Hematopoietic multipotent progenitor cell treated with erythropoietin and hydrocortisone succinate and interleukin-3 and kit ligand, for 15 days (in vitro differentiated cells): ENCODE results near the gene HOXC13.

ENCODE experiments used
- DNase-seq: peaks from one replicate; pipeline ENCODE4 v3.0.0-alpha.2; 2015; ENCODE audit warnings: low spot score

The HOXC13 gene

DNA sequence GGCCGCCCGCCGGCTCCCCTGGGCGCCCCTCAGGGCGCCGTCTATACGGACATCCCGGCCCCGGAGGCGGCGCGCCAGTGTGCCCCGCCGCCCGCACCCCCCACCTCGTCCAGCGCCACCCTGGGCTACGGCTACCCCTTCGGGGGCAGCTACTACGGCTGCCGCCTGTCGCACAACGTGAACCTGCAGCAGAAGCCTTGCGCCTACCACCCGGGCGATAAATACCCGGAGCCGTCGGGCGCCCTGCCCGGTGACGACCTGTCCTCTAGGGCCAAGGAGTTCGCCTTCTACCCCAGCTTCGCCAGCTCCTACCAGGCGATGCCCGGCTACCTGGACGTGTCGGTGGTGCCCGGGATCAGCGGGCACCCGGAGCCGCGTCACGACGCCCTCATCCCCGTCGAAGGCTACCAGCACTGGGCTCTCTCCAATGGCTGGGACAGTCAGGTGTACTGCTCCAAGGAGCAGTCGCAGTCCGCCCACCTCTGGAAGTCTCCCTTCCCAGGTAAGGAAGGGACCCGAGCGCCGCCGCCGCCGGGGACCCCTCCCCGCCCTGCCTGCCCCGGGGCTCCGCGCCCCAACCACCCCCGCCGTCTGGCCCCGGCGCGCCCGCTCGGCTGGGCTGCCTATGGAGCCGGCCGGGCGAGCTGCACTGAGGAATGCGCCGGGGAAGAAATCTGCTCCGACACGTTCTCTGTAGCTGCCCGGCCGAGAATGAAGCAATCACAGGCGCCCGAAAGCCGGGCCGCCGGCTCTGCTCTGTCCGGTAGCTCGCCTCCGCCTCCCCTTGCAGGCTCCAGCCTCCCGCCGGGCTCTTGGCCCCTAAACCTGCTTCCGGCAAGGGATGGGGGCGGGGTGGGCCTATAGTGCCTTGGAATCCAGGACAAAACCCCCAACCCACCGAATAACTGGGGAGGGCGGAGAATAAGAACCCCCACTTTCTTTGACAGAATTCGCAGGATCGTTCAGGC lies 794 bp downstream of the HOXC13 start:
- no peak for DNase-seq

DNA sequence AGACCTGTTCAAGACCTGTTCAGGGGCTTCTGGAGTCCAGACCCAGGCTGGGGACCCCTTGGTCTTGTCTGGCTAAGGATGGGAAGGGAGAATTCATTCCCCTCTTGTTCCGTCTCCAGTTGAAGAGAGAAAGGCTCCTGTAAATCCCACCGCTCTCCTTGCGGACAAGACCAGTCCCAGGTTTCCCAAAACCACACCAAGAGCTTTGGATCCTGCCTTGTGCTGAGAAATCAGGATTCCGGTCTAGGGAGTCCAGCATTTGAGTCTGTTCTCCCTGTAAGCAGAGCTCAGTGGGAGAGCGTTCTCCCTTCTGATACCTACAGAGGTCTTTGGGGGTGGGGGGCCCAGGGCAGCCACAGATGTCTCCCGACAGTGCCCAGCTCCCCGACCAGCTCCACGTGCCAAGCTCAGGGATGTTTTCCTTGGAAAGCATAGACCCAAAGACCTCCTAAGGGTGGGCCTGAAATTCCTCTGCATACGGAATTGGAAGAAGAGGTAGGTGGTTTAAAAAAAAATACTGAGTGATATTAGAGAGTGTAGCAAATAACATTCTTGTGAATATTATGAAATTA lies 1.9 kb downstream of the HOXC13 start:
- DNase-seq, result no peak

DNA sequence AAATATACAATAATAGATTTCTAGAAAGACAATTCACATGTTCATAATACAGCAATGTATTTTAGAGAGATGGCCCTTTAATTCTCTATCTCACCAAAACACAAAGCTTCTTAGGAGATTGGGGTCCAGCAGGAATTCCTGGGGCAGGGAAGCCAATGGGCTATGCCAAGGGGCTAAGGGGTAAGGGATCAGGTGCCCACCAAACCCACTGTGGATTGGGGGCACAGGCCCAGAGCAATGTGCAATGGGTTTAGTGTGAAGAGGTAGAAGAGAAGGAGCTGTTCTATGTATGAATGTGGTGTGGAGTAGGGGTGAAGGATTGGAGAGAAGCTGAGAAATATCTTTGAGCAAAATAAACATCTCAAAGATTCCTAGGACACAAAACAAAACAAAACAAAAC lies 2.6 kb downstream of the HOXC13 start:
- no peak for DNase-seq

DNA sequence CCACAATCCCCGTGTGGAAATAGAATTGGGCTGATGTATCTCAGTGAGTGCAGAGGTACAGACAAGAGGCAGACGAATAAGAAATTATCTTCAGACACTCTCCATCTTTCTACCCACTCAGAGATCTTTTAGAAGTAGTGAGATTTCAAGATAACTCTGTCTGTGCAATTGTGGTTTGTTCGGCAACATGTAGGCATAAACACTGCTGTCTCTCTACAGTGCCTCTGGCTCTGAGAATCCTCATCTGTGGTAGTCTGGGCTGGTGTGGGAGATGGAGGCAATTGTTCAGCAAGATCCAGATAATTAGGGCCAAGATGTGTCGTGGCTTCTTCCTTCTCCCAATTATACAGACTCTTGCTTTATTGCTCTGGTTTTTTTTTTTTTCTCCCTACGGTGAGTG lies 3.1 kb downstream of the HOXC13 start:
- DNase-seq, result no peak

DNA sequence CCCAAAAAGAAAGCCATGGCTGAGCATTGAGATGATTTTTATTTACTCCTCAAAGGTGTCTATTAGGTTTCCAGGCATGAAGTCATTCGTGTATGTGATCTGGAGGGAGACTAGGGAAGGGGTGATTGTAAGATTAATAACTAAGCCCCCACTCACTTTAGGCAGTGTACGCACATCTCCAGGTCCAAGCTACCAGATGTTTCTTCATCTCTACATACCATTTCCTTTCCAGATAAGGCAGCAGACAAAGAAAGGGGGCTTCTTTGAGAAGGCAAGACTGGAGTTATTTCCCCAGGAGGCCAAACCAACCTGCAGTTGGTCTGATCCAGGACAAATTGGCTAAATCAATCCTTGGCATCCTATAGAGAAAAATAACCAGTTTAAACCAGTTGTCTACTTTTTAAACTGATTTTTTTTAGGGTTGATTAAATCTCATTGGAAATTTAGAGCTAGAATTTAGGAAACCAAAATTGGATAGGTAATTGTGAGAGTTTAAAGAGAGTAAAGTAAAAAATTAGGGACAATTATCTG lies 3.9 kb downstream of the HOXC13 start:
- no peak for DNase-seq

DNA sequence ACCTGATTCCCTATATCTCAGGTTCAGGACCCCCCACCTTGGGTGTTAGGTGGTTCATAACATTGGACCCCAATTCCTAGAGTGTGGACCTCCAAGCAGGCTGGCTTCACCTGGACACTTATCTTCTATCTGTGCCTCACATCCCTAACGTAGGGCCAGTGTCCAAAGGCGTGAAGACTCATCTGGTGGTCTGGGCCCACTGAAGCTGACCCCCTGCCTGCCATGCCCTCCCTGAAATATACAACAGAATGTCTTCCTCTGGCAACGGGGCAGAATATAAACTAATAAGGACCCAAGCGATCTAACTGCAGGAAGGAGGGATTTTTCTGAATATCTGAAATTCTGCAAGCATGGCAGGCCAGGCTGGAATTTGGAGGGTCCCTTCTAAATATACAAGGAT lies 5.6 kb downstream of the HOXC13 start:
- DNase-seq, result no peak

DNA sequence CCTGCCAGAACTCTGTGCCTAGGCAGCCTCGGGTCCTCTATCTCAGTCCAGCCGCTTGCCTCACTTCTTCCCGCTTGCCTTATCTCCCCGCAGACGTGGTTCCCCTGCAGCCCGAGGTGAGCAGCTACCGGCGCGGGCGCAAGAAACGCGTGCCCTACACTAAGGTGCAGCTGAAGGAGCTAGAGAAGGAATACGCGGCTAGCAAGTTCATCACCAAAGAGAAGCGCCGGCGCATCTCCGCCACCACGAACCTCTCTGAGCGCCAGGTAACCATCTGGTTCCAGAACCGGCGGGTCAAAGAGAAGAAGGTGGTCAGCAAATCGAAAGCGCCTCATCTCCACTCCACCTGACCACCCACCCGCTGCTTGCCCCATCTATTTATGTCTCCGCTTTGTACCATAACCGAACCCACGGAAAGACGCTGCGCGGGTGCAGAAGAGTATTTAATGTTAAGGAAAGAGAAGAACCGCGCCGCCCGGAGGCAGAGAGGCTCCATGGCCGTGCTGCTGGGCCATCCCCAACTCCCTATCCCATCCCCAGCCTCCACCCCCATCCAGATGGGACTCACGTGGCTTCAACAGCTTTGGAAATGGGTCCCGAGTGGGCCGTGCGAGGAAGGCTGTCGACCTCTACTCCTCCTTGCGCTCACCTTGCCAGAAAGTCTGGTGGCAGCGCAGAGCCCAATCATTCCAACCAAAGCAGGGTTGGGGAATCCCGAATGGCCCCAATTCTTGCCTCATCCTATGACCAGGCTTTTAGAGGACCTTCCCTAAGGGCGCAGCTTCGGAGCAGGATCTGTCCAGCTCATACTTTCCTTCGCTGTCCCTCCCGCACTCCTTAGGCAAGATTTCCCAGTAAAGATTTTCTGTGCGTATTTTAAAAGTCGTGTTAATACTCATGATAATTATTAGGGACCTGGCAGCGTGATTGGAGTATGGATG lies 6.5 kb downstream of the HOXC13 start:
- no peak for DNase-seq

DNA sequence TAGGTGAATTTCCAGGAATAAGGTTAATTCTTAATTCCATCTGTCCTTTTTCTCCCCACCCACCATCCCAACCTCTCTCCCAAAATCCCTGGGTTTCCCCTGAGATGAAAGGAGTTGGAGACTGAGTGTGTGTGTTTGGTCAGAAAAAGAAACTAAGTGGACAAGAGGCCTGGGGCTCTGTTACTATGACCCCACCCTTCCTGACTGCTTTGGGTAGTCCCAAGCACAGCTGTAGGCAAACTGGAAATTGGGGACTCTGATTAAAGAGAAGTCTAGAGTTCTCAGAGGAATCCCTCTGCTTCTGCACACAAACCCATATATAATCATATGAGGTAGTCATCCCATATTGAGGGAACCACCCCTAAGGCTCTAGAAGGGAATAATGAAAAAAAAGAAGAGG lies 9.1 kb downstream of the HOXC13 start:
- no peak for DNase-seq

DNA sequence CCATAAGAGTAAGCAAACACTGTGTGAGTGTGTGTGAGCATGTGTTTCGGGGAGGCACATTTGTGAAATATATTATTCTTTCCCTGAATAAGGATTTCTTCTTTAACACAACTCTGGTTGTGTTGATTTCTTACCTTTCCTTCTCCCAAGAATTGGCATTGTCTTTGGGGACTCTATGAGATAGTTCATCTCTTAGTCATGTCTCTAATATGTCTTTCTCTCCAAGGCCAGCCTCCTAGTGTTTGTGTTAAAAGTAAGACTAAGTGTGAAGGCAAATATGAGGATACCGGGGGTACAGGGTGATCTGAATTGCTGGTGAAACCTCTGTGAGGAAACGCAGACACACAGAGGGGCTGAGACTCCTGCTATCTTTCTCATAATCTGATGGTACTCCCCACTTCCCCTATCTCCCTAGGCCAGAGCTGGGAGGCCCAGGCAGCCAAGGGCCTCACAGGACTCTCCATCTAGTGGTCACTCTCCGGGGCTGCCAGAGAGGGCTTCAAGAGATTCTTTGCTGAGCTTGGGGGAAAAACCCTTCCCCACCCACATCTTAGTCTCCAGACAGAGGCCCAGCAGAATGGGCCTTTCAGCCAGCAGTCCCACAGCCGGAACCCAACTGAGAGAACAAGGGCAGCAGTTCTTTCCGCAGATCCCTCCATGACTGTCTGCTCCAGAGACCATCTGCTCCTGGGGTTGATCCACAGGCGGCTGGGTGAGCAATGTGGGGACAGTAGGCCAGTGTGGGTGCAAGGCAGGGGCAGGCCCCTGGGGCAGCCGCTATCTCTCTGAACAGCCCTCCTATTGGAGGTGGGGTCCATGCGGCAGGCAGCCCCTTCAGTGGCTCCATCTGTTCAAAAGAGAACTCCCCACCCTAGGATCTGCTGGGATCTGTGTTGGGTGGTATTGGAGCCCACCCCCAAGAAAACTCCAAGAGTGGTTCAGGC lies 10.3 kb downstream of the HOXC13 start:
- DNase-seq, result no peak

DNA sequence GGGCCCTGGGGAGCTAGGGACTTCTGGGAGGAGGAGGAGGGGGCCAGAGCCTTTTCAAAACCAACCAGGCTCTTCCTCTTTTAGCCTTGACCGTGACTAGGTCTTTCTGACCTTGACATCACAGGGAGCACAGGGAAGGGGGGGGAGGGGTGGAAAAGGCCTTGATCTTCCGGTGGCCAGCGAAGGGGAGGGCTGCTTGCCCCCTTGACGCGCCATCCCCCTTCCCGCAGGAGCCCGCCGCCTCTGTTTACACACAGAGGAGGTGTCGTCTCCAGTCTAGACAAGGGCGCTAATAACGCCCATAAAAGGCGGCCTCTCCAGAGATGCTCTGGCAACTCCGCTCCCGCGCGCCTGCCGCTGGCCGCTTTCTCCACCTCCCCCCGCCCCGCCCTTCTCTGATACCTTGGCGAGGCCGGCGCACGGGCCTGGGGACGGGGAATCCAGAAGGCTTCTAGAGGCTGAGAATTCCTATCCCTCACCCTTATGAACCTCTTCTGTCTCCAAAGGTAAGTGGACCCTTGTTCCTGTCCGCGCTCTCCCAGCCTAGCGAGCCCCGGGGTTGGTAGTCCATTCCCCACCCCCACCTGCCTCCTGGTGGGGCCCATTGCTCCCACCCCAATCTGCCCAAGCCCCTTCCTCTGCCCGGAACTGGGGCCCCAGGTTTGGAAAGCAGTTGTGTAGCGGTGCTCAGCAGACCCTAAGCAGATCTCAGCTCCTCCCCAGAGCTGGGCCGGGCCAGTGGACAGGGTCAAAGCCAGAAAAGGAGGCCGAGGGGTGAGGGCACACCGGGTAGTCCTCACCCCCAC lies 11.2 kb downstream of the HOXC13 start:
- no peak for DNase-seq

DNA sequence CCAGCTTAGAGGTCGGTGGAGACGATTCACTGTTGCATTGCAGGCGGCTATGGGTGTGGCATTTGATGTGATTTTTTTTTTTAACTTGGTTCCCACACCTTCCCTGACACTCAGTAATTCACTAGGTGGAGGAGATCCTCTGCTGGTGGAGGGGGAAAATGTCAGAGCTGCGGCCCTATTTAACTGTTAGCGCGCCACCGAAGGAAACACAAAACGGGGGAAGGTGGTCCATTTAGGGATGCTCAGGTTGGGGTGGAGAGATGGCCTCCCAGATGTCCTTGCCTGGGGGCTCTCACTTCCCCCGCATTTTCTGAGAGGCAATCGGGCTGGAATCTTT lies 11.8 kb downstream of the HOXC13 start:
- no peak for DNase-seq

DNA sequence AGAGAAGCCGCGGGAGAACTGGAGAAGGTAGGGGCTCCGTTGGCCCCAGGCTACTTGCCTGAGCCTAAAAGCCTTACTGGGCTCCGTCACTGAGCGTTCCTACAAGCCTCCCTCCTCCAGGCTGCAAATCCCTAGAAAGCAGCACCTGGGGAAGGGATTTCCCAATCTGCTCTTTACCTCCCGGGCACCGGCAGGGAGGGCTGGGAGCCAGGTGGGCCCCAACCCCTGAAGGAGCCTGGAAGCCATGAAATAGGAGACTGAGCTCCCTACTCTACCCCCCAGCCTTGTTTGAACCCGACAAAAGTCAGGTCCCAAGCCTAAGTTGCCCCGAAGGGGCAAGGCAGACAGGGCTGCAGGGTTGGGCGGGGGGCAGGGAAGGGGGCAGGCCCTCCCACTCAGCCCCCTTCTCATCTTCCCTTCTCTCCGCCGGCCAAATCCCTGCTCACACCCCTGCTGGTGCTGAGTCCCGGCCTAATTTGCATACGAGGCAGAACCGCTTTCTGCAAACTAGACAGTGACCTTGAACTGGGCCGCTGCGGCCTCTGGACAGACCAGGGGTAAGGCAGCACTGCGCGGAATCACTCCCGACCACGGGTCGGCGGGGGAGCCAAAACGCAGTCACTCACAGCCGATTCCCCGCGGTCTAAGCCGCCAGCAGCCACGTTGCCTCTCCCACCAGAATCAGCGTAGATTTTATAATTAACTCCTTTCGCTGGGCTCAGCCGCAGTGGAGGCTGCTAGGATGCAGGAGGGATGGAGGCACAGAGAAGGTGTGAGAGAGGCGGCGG lies 12.4 kb downstream of the HOXC13 start:
- DNase-seq, result no peak

DNA sequence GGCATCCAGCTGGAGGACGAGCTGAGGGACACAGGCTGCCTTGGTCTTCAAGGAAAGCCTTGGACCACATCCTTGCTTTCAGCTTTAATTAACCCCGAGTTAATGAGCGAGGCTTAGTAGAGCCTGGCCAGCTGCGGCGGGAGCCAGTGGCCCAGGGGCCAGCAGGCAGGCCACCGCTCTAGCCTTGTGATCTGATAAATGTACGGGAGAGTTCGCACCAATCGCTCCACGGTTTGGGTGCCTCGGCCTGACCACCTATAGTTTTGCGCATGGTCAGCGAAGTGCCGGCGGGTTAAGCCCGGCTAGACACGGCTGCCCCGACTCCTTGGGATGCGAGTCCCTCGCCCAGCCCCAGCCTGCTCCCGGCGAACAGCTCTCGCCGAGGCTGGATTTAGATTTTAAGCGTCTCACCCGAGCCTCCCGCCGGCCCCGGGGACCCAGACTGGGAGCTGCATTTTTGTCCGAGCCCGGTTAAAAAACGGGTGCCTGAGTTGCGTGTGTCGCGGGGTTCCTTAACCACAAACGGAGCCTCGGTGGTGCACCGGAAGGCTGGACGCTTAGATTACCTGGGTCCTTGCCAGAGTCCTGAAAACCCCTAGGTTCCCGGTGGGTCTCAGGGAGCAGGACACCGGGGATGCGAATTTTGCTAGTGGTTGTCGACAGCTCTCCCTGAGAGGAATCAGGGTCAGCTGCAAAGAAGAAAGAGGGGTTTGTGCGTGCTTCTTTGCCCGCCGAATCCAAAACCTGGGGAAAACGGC lies 13.1 kb downstream of the HOXC13 start:
- no peak for DNase-seq

DNA sequence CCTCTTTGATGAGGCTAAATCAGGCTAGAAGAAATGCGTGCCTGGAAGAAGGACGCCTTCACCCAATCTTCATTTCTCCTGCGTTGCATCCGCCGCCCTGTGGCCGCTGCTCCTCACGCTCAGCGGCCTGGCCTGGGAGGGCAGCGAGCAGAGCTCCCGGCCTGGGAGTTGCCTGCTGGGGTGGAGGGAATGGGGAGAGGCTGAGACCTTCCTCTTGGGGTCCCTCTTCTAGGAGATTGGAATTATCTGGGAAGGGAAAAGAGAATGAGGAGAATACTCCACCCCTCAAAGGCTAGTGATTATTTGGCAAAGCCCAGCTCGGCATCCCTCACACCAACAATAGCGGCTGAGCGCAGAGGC lies 13.7 kb downstream of the HOXC13 start:
- DNase-seq, result no peak

DNA sequence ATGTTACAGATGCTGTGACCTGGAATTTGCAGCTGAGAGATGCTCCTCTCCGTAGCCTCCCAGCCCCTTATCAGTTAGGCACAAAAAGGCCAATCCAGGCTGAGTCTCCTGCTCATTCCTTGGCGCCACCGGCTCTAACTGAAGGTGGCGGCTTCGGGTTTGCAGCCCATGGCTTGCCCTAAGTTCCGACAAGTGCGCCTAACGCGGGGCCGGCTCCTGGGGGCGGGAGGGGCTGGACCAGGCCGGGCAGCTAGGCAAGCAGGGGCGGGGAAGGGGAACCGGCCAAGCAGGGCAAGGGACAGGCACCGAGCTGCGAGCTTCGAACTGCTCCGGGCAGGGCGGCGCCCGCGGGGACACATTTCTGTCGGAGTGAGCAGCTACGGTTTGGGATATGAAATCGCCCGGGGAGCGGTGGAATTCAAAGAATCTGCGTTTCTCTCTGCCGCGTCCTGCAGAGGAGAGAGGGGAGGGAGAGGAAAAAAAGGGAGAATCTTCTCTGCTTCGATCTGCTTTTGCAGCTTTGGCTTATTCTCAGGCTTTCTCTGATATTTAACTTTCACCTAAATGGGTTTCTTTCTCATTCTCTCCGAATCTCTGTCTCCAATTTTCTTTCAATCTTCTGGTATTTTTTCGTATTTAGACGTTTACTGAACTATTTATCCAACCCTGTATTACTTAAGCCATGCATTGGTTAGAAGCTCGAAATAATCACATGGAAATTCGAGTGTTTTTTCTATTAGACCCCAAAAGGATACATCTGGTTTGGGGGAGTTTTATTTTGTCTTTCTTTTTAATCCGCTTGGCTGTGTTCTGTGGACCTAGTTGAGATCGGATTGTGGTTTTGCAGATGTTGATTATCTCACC lies 14.5 kb downstream of the HOXC13 start:
- no peak for DNase-seq

DNA sequence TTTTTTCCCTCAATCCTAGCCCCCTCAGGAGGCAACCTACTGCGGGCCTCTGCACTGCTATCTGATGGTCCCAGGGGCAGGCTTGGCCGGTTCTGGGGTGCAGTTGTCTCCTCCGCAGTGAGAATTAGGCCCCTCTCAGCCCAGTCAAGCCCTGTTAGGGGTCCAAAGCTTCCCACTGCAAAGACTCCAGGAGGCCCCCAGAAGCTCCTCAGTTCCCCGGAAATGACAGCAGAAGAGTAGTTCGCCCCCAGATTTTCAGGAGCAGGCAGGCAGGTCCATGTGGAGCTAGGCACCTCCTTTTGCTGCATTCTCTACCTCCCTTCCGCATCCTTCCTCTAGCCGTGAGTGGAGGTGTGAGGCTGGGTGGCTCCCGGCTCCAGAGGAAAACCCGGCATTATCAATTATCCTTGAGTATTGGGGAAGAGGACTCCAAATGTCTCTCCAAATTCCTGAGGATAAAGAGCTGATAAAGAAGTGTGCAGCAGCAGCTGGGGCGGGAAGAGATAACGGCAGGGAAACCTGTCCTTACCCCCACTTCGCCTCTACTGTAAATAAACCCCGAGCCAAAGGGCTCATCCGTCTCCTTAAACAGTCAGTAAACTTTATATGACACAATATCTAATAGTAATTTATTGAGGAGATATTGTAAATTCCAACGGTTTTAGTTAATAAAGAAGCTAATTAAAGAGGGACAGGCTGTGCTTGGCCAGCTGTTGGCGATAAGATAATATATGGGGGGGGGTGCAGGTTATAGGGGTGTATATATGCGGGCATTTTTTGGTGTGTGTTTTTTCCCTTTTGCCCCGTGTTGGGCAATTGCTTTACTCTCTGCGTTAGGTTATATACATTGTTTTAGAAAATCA lies 15.4 kb downstream of the HOXC13 start:
- no peak for DNase-seq

DNA sequence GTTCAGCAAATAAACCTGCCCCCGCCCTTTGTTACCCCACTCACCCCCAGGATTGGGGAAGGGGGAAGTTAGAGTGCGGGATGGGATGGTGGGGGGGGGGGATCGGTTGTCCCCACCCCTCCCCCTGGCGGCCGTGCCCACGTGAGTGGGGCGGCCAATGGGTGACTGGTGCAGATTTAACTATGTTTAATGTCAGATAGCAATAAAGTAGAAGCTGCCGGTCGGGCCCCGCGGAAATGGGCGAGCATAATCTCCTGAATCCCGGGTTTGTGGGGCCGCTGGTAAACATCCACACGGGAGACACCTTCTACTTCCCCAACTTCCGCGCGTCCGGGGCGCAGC lies 16.0 kb downstream of the HOXC13 start, which contains the start of gene HOXC12:
HOXC12 (plus strand) TSS at position 210 of the 342 bp plus-strand sequence; CDS start at position 237, 27 bp downstream.
- DNase-seq, result no peak
